Limb (tissue), 2 donors: Measurements from ENCODE around the gene STPG2.
"Not testable (repeated sequence)": the region's sequence is repeated elsewhere in the genome, so short reads cannot be mapped to it uniquely, and the experiment has no call there.

Experiments
- DNase-seq, 2 donors: peaks; one replicate each; pipeline ENCODE4 v3.0.0-alpha.2; 2016; ENCODE audit errors: extremely low spot score in 2 of 2

The STPG2 gene

DNA sequence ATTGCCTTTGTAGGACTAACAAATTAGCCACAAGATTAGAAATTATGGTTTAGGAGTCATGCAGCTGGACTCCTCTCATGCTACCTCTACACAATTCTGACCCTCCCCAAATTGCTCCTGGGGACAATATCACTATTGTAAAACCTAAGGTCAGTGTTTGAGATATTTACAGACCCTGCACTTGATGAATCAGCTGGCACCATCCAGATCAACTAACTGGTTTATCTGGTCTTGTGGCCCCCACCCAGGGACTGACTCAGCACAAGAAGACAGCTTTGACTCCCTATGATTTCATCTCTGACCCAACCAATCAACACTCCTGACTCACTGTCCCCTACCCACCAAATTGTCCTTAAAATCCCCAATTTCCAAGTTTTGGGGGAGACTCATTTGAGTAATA is 192.4 kb downstream of the STPG2 start:
- DNase-seq, result no peak

DNA sequence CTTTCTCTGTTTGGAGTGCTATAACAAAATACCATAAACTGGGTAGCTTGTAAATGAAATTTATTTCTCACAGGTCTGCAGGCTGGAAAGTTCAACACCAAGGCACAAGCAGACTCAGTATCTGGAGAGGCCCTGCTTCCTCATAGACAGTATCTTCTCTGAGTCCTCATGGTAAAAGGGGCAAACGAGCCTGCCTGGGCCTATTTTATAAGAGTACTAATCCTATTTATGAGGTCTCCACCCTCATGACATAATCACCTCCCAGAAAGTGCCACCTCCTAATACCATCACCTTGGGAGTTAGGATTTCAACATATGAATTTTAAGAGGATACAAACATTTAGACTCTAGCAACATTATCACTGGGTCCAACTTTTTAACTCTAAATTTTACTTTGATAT is 200.3 kb downstream of the STPG2 start:
- DNase-seq, result no peak

GRCh38 chr4:97942137-97942536 is 201.1 kb downstream of the STPG2 start:
- no peak for DNase-seq

GRCh38 chr4:97938141-97938540 is 205.1 kb downstream of the STPG2 start:
- no peak for DNase-seq

DNA sequence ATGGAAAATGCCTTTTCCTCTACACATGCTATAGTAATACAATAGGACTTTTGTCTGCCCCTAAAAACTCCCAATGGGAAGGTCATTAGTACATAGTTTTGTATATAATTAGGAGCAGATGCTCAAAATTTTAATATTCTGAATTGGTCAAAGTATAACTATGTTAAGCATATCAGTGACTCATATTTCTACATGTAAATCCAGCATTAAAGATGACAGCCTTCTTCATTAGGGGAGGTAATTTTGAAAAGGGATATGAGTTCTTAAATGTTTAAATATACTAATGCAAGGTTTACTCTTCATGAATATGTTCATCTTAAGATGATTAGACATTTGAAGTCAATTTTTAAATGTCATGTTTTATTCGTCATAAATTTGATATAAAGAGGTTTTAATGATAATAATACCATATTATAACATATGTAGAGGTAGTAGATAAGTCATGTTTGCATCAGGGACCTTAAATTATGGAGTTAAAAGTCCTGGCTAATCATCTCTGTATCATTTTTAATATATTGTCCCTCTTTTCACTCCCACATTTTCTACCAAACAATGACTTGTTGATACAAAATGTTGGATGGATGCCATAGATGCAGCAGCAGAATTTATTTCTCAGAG is 218.8 kb downstream of the STPG2 start:
- DNase-seq, result no peak

GRCh38 chr4:97923096-97923495 is 220.2 kb downstream of the STPG2 start:
- DNase-seq, result no peak

- DNase-seq, result no peak
Measured at GRCh38 chr4:97917115-97917514, 226.2 kb downstream of the STPG2 start.

- no peak for DNase-seq
Measured at GRCh38 chr4:97912156-97912555, 231.1 kb downstream of the STPG2 start.

DNA sequence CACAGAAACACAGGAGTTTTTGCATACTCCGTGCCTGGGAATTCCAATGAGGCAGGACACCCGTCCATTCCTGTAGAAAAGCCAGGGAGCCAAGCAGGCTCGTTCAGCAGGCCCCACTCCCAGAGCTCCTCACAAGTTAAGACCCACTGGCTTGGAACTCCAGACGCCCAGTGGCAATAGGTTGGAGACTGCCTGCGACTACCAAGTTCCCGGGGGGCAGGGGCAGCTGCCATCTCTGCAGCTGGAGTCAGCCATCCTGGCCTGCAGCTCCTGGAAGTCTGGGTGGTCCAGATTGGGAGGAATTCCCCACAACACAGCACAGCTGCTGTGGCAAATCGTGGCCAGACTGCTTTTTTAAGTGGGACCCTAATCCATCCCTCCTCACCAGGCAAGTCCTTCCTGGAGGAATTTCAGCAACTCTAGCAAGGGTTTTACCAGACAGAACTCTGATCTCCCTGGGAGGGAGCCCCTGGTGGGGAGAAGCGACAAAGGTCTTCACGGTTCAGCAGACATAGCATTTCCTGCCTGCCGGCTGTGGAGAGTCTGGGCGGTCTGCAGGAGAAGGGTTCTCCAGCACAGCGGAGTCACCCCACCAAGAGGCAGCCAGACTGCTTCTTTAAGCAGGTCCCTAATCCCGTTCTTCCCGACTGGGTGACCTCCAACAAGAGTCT is 231.9 kb downstream of the STPG2 start:
- DNase-seq, result peak in 1 of 2 donors; percentile 29

- DNase-seq, result no peak
Measured at GRCh38 chr4:97910005-97910404, 233.3 kb downstream of the STPG2 start.

- DNase-seq, result not testable (repeated sequence)
Measured at GRCh38 chr4:97903436-97904189, 239.7 kb downstream of the STPG2 start.

DNA sequence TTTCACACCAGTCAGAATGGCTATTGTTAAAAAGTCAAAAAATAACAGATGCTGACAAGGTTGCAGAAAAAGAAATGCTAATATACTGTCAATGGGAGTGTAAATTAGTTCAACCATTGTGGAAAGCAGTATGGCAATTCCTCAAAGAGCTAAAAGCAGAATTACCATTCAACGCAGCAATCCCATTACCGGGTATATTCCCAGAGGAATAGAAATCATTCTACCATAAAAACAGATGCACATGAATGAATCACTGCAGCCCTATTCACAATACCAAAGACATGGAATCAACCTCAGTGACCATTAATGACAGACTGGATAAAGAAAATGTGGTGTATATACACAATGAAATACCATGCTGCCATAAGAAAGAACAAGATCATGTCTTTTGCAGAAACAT is 243.0 kb downstream of the STPG2 start:
- no peak for DNase-seq

DNA sequence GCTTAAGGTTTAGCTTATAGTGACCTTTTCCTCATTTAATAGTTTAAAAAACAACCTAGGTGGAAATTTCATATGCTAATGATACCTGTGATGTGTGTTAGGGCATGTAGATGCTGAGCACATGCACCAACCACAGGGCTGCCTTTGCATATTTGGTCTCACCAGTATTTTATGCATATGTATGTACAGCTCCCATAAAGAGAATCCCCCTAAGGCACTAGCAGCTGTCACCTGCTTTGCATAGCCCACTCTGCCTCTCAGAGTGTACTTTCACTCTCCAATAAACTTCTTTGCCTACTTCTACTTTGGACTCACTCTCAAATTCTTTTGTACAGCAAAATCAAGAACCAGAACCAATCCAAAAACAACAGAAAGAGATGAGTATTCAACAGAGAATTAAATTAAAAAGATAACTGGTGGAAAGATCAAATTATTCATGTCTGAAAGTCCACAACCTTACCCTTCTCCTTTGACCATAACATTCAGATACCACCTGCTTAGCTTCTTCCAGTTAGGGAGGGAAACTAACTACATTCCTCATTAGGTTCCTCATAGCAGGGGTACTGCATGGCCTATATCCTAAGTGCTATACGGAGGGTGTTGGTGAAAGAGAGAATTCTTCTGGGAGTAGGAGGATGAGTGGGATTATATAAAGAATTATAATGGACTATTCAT is 250.5 kb downstream of the STPG2 start:
- DNase-seq, result no peak

- DNase-seq, result no peak
Measured at GRCh38 chr4:97879942-97880341, 263.3 kb downstream of the STPG2 start.

DNA sequence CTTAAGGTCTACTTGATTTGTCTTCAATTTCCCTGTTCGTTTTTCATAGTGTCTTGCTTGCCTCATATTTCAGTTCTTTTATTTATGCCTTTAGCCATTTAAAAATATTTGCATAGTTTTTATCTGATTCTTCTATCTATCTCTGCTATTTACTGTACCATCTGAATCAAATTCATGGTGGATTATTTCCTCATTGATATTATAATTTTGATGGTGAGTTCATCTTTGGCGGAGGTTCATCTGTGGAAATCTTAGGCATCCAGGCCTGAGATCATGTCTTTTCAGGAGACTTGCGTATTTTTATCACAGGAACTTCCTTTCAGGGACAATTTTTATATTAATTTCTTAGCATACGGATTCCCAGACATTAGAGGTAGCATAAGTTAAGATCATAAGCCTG is 275.2 kb downstream of the STPG2 start:
- no peak for DNase-seq

- DNase-seq, result no peak
Measured at GRCh38 chr4:97867557-97868091, 275.7 kb downstream of the STPG2 start.

- DNase-seq, result no peak
Measured at GRCh38 chr4:97866821-97867556, 276.3 kb downstream of the STPG2 start.

- DNase-seq, result no peak
Measured at GRCh38 chr4:97851115-97851514, 292.2 kb downstream of the STPG2 start.

GRCh38 chr4:97845758-97846157 is 297.5 kb downstream of the STPG2 start:
- no peak for DNase-seq

GRCh38 chr4:97841512-97841911 is 301.8 kb downstream of the STPG2 start:
- DNase-seq, result no peak

DNA sequence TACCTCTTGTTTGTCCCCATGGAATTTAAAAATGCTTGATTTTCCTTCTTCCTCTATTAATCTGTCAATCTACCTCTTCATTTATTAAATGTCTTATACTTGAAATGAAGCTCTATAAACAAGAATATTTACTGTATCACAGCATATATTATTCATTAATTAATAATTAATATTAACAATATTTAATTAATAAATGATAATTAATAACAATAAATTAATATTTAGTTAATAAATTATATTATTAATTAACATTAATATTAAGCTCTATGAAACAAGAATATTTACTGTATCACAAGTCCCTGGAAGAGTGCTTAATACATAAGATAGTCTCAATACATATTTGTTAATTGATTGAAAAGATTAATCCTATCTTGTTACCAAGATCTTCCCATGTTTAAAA is 306.6 kb downstream of the STPG2 start:
- no peak for DNase-seq
